HG03460 (cell line): ENCODE measurements around the gene C2orf92.
A peak's percentile ranks its signal among the peaks of the same experiment; 100 is the strongest.
"Not testable (repeated sequence)": the region's sequence is repeated elsewhere in the genome, so short reads cannot be mapped to it uniquely, and the experiment has no call there.

Experiments used
- ATAC-seq: cut with Tn5 transposase; IDR thresholded peaks from one replicate; pipeline ENCODE4 v1.9.1; 2021; ENCODE audit not compliant: unreplicated experiment

The C2orf92 gene

GRCh38 chr2:97669448-97669847 is at the start of gene C2orf92:
TSS of gene C2orf92 (plus strand) at chr2:97669713. CDS start at chr2:97669789, 76 bp downstream.
- ATAC-seq, result no peak

GRCh38 chr2:97620492-97620891 is 49.0 kb upstream of the C2orf92 start:
- ATAC-seq, result not testable (repeated sequence)

- ATAC-seq, result not testable (repeated sequence)
Measured at GRCh38 chr2:97622976-97623375, 46.5 kb upstream of the C2orf92 start.

- ATAC-seq, result not testable (repeated sequence)
Measured at GRCh38 chr2:97625354-97626048, 44.0 kb upstream of the C2orf92 start.

- ATAC-seq, result not testable (repeated sequence)
Measured at GRCh38 chr2:97626049-97626430, 43.5 kb upstream of the C2orf92 start.

GRCh38 chr2:97644023-97644717 is 25.3 kb upstream of the C2orf92 start:
- ATAC-seq, result no peak

- peak; percentile 34 for ATAC-seq
Measured at GRCh38 chr2:97645112-97645694, 24.3 kb upstream of the C2orf92 start.

- ATAC-seq, result peak; percentile 94
Measured at GRCh38 chr2:97645695-97646629, 23.6 kb upstream of the C2orf92 start, which contains the start of gene COX5B. TSS of gene COX5B (plus strand) at chr2:97646062. CDS start at chr2:97646087, 25 bp downstream.

GRCh38 chr2:97646977-97647376 is 22.5 kb upstream of the C2orf92 start:
- no peak for ATAC-seq

- no peak for ATAC-seq
Measured at GRCh38 chr2:97651114-97651513, 18.4 kb upstream of the C2orf92 start.

- no peak for ATAC-seq
Measured at GRCh38 chr2:97653473-97653872, 16.0 kb upstream of the C2orf92 start.

- no peak for ATAC-seq
Measured at GRCh38 chr2:97653874-97654273, 15.6 kb upstream of the C2orf92 start.

GRCh38 chr2:97654309-97654708 is 15.2 kb upstream of the C2orf92 start:
- ATAC-seq, result no peak

- ATAC-seq, result no peak
Measured at GRCh38 chr2:97654791-97655190, 14.7 kb upstream of the C2orf92 start.

- ATAC-seq, result no peak
Measured at GRCh38 chr2:97656129-97656755, 13.3 kb upstream of the C2orf92 start.

GRCh38 chr2:97656905-97657587 is 12.5 kb upstream of the C2orf92 start:
- ATAC-seq, result no peak

GRCh38 chr2:97657986-97658690 is 11.4 kb upstream of the C2orf92 start:
- no peak for ATAC-seq

GRCh38 chr2:97658691-97659157 is 10.8 kb upstream of the C2orf92 start:
- ATAC-seq, result no peak
